ENCODE data around the gene ABCC6.
"Not testable (repeated sequence)": the region's sequence is repeated elsewhere in the genome, so short reads cannot be mapped to it uniquely, and the experiment has no call there.

DNA sequence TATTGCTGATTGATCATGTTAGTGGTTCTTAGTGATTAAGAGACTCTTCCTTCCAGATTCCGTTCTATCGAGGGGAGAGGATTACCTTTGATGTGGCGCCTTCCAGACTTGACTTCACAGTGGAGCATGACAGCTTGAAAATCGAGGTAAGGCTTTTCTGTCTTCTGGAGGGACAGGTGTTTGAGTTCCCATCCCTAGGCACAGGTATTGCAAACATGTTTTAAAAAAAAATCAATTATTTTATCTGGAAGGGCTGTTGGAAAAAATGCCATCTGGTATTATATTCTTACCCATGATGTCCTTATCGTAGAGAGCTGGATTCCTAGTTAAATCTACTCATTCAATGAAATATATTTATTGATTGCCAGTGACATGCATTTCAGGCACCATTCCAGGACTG is 29.1 kb upstream of the ABCC6 start:
- TF ChIP-seq, protein P1, sequence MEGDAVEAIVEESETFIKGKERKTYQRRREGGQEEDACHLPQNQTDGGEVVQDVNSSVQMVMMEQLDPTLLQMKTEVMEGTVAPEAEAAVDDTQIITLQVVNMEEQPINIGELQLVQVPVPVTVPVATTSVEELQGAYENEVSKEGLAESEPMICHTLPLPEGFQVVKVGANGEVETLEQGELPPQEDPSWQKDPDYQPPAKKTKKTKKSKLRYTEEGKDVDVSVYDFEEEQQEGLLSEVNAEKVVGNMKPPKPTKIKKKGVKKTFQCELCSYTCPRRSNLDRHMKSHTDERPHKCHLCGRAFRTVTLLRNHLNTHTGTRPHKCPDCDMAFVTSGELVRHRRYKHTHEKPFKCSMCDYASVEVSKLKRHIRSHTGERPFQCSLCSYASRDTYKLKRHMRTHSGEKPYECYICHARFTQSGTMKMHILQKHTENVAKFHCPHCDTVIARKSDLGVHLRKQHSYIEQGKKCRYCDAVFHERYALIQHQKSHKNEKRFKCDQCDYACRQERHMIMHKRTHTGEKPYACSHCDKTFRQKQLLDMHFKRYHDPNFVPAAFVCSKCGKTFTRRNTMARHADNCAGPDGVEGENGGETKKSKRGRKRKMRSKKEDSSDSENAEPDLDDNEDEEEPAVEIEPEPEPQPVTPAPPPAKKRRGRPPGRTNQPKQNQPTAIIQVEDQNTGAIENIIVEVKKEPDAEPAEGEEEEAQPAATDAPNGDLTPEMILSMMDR (IDR thresholded peaks at IDR 0.05): not testable (repeated sequence)
- TF ChIP-seq EZH2 (IDR thresholded peaks at IDR 0.05; ENCODE audit: borderline replicate concordance, insufficient read depth, low read depth, low read length, poor library complexity, severe bottlenecking): not testable (repeated sequence)
